Body of pancreas (tissue), 4 donors: ENCODE measurements around the gene SYNE1.

Experiments used
- POLR2A ChIP-seq, 3 donors: fragments of 450-650 bp; IDR thresholded peaks; one replicate each; pipeline ENCODE4 v1.6.1; 2016; ENCODE audit warnings: antibody characterized with exemption in 3 of 3, mild to moderate bottlenecking in 2 of 3
- TF ChIP-seq, protein P1 (sequence below), 7 experiments: fragments of 450-650 bp in 4 of 7; fragments of 200-600 bp in 3 of 7; sonication (generic) in 3 of 7; IDR thresholded peaks; one replicate each; pipeline ENCODE4 v1.5.1; 2016 to 2019; ENCODE audit warnings: antibody characterized with exemption in 7 of 7

DNA sequence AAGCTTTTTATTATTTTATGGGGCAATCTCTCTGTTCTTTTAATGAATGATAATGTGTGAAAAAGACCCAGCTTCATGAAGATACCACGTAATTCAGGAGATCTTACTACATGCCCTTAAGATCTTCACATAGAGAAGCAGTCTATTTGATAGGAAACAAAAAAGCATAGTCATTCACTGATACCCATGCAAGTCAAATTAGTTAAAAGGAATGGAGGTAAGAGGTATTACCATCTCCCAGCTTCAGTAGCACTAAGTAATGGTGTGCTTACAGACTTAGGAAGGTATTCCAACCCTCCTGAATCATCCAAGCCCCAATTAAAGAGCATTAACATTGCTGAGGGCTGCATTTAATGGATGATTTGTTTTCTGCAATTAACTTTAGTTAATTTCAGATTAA lies 364.7 kb downstream of the SYNE1 start:
- TF ChIP-seq, protein P1, sequence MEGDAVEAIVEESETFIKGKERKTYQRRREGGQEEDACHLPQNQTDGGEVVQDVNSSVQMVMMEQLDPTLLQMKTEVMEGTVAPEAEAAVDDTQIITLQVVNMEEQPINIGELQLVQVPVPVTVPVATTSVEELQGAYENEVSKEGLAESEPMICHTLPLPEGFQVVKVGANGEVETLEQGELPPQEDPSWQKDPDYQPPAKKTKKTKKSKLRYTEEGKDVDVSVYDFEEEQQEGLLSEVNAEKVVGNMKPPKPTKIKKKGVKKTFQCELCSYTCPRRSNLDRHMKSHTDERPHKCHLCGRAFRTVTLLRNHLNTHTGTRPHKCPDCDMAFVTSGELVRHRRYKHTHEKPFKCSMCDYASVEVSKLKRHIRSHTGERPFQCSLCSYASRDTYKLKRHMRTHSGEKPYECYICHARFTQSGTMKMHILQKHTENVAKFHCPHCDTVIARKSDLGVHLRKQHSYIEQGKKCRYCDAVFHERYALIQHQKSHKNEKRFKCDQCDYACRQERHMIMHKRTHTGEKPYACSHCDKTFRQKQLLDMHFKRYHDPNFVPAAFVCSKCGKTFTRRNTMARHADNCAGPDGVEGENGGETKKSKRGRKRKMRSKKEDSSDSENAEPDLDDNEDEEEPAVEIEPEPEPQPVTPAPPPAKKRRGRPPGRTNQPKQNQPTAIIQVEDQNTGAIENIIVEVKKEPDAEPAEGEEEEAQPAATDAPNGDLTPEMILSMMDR (IDR thresholded peaks at IDR 0.05), result no peak
- no peak for TF ChIP-seq POLR2A (IDR thresholded peaks at IDR 0.05)
